ENCODE data around the gene SARM1.

DNA sequence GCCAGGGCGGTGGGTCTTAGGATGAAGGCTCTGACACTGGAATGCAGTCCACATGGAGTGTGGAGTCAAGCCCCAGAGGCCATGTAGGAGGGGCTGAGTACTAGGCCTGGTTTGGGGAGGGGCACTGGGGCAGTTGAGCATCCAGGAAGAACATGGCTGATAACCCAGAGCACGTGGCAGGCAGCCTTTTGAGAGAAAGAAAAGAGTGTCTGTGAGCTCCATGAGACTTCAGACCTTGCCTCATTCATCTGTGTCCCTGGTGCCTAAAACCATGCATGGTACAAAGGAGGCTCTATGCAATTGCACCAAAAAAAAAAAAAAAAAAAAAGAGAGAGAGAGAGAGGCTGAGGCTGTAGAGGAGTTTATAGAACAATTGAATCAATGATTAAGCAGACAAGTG lies 19.9 kb downstream of the SARM1 start:
- TF ChIP-seq, protein P1, sequence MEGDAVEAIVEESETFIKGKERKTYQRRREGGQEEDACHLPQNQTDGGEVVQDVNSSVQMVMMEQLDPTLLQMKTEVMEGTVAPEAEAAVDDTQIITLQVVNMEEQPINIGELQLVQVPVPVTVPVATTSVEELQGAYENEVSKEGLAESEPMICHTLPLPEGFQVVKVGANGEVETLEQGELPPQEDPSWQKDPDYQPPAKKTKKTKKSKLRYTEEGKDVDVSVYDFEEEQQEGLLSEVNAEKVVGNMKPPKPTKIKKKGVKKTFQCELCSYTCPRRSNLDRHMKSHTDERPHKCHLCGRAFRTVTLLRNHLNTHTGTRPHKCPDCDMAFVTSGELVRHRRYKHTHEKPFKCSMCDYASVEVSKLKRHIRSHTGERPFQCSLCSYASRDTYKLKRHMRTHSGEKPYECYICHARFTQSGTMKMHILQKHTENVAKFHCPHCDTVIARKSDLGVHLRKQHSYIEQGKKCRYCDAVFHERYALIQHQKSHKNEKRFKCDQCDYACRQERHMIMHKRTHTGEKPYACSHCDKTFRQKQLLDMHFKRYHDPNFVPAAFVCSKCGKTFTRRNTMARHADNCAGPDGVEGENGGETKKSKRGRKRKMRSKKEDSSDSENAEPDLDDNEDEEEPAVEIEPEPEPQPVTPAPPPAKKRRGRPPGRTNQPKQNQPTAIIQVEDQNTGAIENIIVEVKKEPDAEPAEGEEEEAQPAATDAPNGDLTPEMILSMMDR (IDR thresholded peaks at IDR 0.05; ENCODE audit: insufficient read depth, low read depth, low read length): no peak
- no peak for TF ChIP-seq EZH2 (IDR thresholded peaks at IDR 0.05; ENCODE audit: insufficient read depth, low read length)

All from astrocyte (in vitro differentiated cells and primary cell).